Astrocyte (in vitro differentiated cells and primary cell): Measurements from ENCODE around the gene FUT6. TPM values are rescaled to one million over a fixed set of nuclear protein-coding genes. Genes with fewer than 3 reads are reported as not detected.

Experiments
- DNase-seq: peaks from one replicate; pipeline ENCODE4 v3.0.0-alpha.2; 2010; ENCODE audit warnings: low read depth
- FAIRE-seq: peaks from 2 replicates; lab custom pipeline; 2011; peaks lifted over from hg19 to GRCh38; lab: Jason Lieb, UNC
- H2AFZ ChIP-seq: 2 replicates; pipeline ENCODE4 v1.6.0; 2012; ENCODE audit warnings: low read depth, low read length, inconsistent platforms
- H3K27ac ChIP-seq: 2 replicates; pipeline ENCODE4 v1.5.1; 2011; ENCODE audit warnings: low read depth, low read length, inconsistent platforms
- H3K27me3 ChIP-seq: 2 replicates; pipeline ENCODE4 v1.6.0; 2011; ENCODE audit warnings: low read length, inconsistent platforms; ENCODE audit not compliant: insufficient read depth
- H3K36me3 ChIP-seq: 2 replicates; pipeline ENCODE4 v1.5.1; 2011; ENCODE audit warnings: low read length, inconsistent platforms; ENCODE audit not compliant: insufficient read depth
- H3K4me1 ChIP-seq: 2 replicates; pipeline ENCODE4 v1.5.1; 2011; ENCODE audit warnings: low read length, inconsistent platforms; ENCODE audit not compliant: insufficient read depth
- H3K4me2 ChIP-seq: 2 replicates; pipeline ENCODE4 v1.6.0; 2012; ENCODE audit warnings: low read length, inconsistent platforms
- H3K4me3 ChIP-seq: 2 replicates; pipeline ENCODE4 v1.5.1; 2011; ENCODE audit warnings: low read depth, mild to moderate bottlenecking, low read length, inconsistent platforms; ENCODE audit not compliant: insufficient read depth
- H3K79me2 ChIP-seq: 2 replicates; pipeline ENCODE4 v1.6.0; 2012; ENCODE audit warnings: mild to moderate bottlenecking, low read length, inconsistent platforms; ENCODE audit not compliant: insufficient read depth
- H3K9ac ChIP-seq: 2 replicates; pipeline ENCODE4 v1.6.0; 2012; ENCODE audit warnings: mild to moderate bottlenecking, low read length, inconsistent platforms
- H3K9me3 ChIP-seq: 2 replicates; pipeline ENCODE4 v1.5.1; 2012; ENCODE audit warnings: low read depth, mild to moderate bottlenecking, low read length, inconsistent platforms; ENCODE audit not compliant: insufficient read depth
- H4K20me1 ChIP-seq: 2 replicates; pipeline ENCODE4 v1.6.0; 2012; ENCODE audit warnings: low read length, inconsistent platforms; ENCODE audit not compliant: insufficient read depth
- H3K27ac Mint-ChIP-seq: one replicate; pipeline ENCODE4 v1.8.0; 2021; ENCODE audit warnings: mild to moderate bottlenecking, mixed read lengths; ENCODE audit not compliant: unreplicated experiment
- H3K27me3 Mint-ChIP-seq: one replicate; pipeline ENCODE4 v1.8.0; 2021; ENCODE audit warnings: low read depth, mixed read lengths; ENCODE audit not compliant: unreplicated experiment
- H3K36me3 Mint-ChIP-seq: one replicate; pipeline ENCODE4 v1.8.0; 2021; ENCODE audit warnings: low read depth, mixed read lengths; ENCODE audit not compliant: unreplicated experiment
- H3K4me1 Mint-ChIP-seq: one replicate; pipeline ENCODE4 v1.8.0; 2021; ENCODE audit warnings: low read depth, mixed read lengths; ENCODE audit not compliant: unreplicated experiment
- H3K4me3 Mint-ChIP-seq: one replicate; pipeline ENCODE4 v1.8.0; 2021; ENCODE audit warnings: mild to moderate bottlenecking, moderate library complexity, mixed read lengths; ENCODE audit not compliant: unreplicated experiment
- H3K9me3 Mint-ChIP-seq: one replicate; pipeline ENCODE4 v1.8.0; 2021; ENCODE audit warnings: mild to moderate bottlenecking, mixed read lengths; ENCODE audit not compliant: unreplicated experiment
- CTCF ChIP-seq: IDR thresholded peaks from 2 replicates; pipeline ENCODE4 v1.5.1; 2011; ENCODE audit warnings: low read depth, mild to moderate bottlenecking, inconsistent platforms, low read length, moderate library complexity; ENCODE audit not compliant: insufficient read depth
- EZH2 ChIP-seq: IDR thresholded peaks from 2 replicates; pipeline ENCODE4 v1.6.1; 2012; ENCODE audit warnings: mild to moderate bottlenecking, low read length, inconsistent platforms; ENCODE audit not compliant: insufficient read depth
- total RNA-seq: library from RNA; stranded (reverse); gene quantifications from 2 replicates; pipeline ENCODE4 v1.2.1, GENCODE V29; 2021

FUT6 gene
- total RNA-seq, 1 donor from 2014 or later, result 0.09 TPM

- H3K4me1 ChIP-seq, result peaks cover 7% of the 10 kb centered on the region
- peaks cover 9% of the 10 kb centered on the region for H3K36me3 Mint-ChIP-seq
- H3K4me2 ChIP-seq, result no peak overlapping the region
- H2AFZ ChIP-seq, result no peak overlapping the region
- no peak for TF ChIP-seq CTCF
- TF ChIP-seq EZH2, result no peak
- H3K9ac ChIP-seq, result no peak overlapping the region
- peaks cover 5% of the 10 kb centered on the region for H3K36me3 ChIP-seq
- no peaks in the 10 kb centered on the region for H3K27me3 ChIP-seq
- DNase-seq, result no peak
- no peak overlapping the region for H3K27ac ChIP-seq
- H3K9me3 Mint-ChIP-seq, result peaks cover 2% of the 10 kb centered on the region
- H3K4me3 ChIP-seq, result no peak overlapping the region
- no peaks in the 10 kb centered on the region for H3K9me3 ChIP-seq
- no peaks in the 10 kb centered on the region for H3K27me3 Mint-ChIP-seq
- no peak overlapping the region for H3K27ac Mint-ChIP-seq
- H3K4me3 Mint-ChIP-seq, result no peak overlapping the region
- H3K79me2 ChIP-seq, result peaks cover 9% of the 10 kb centered on the region
- H4K20me1 ChIP-seq, result peaks cover 7% of the 10 kb centered on the region
- peaks cover 5% of the 10 kb centered on the region for H3K4me1 Mint-ChIP-seq
- no peak for FAIRE-seq
These were observed 52.7 kb downstream of the FUT6 start for GRCh38 chr19:5786593-5787408.

DNA sequence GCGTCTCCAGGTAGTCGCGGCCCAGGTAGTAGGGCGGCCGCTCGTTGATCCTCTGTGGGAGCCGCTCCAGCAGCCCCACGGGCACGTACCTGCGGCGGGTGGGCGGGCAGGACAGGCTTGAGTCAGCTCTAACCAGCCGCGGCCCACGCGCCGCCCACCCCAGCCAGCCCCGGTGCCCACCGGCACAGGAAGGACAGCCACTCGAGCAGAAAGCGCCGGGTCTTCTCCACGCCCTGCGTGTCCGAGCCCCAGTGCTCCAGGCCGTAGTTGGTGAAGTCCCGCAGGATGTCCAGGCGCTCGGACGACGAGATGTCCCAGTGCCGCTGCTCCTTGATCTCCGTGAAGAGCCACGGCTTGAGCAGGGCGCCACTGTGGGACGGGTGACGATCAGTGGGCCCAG lies 54.1 kb downstream of the FUT6 start:
- no peak overlapping the region for H3K27ac Mint-ChIP-seq
- no peak overlapping the region for H2AFZ ChIP-seq
- H3K9me3 ChIP-seq, result no peaks in the 10 kb centered on the region
- DNase-seq (no peak), FAIRE-seq (no peak)
- no peaks in the 10 kb centered on the region for H3K27me3 Mint-ChIP-seq
- H3K36me3 ChIP-seq, result peaks cover 5% of the 10 kb centered on the region
- H3K27ac ChIP-seq, result no peak overlapping the region
- no peaks in the 10 kb centered on the region for H3K27me3 ChIP-seq
- peaks cover 5% of the 10 kb centered on the region for H3K4me1 Mint-ChIP-seq
- no peak overlapping the region for H3K9ac ChIP-seq
- no peak overlapping the region for H3K4me3 ChIP-seq
- H3K9me3 Mint-ChIP-seq, result no peaks in the 10 kb centered on the region
- H3K4me2 ChIP-seq, result no peak overlapping the region
- H3K36me3 Mint-ChIP-seq, result peaks cover 9% of the 10 kb centered on the region
- peaks cover 9% of the 10 kb centered on the region for H3K79me2 ChIP-seq
- peaks cover 7% of the 10 kb centered on the region for H4K20me1 ChIP-seq
- H3K4me3 Mint-ChIP-seq, result no peak overlapping the region
- H3K4me1 ChIP-seq, result peaks cover 7% of the 10 kb centered on the region
- no peak for TF ChIP-seq EZH2
- no peak for TF ChIP-seq CTCF

GRCh38 chr19:5784581-5785147 lies 54.8 kb downstream of the FUT6 start, which contains the start of gene PRR22:
Gene PRR22, minus strand, starts transcription at chr19:5784746. Its CDS starts 86 bp downstream, at chr19:5784660.
- no peak for DNase-seq
- TF ChIP-seq CTCF (no peak), EZH2 (no peak)
- peaks cover 6% of the 10 kb centered on the region for H3K36me3 Mint-ChIP-seq
- Histone ChIP-seq H3K36me3 (peaks cover 3% of the 10 kb centered on the region), H3K4me2 (no peak within 1 kb of the TSS), H2AFZ (no peak within 1 kb of the TSS), H3K27me3 (no peaks in the 10 kb centered on the region), H3K4me3 (no peak within 1 kb of the TSS), H3K9me3 (no peaks in the 10 kb centered on the region), H3K79me2 (peaks cover 1% of the 10 kb centered on the region), H3K9ac (no peak within 1 kb of the TSS), H3K27ac (no peak within 1 kb of the TSS), H3K4me1 (no peaks in the 10 kb centered on the region), H4K20me1 (peaks cover under 1% of the 10 kb centered on the region)
- H3K9me3 Mint-ChIP-seq, result no peaks in the 10 kb centered on the region
- no peaks in the 10 kb centered on the region for H3K4me1 Mint-ChIP-seq
- H3K27ac Mint-ChIP-seq, result no peak within 1 kb of the TSS
- no peak within 1 kb of the TSS for H3K4me3 Mint-ChIP-seq
- FAIRE-seq, result no peak
- H3K27me3 Mint-ChIP-seq, result no peaks in the 10 kb centered on the region
